Left colon (tissue), 2 donors: ENCODE measurements around the gene AQP10. TPM values are rescaled to one million over a fixed set of nuclear protein-coding genes. Genes with fewer than 3 reads are reported as not detected.
A peak's percentile ranks its signal among the peaks of the same experiment; 100 is the strongest.
"Not testable (repeated sequence)": the region's sequence is repeated elsewhere in the genome, so short reads cannot be mapped to it uniquely, and the experiment has no call there.

ENCODE experiments used
- ATAC-seq: fragments of 200-7000 bp; cut with Tn5 transposase; one replicate; pipeline ENCODE4 v1.9.1; 2020; ENCODE audit warnings: mild to moderate bottlenecking, moderate library complexity
- DNase-seq, 2 donors: peaks; one replicate each; pipeline ENCODE4 v3.0.0-alpha.2; 2020
- intact Hi-C, 2 donors: fragments of 100-400 bp; cut with DNase I in 1 of 2; cut with micrococcal nuclease in 1 of 2; formaldehyde crosslinking; loops; one replicate each; pipeline versions ENCODE4 v1.11.2 to v1.14.0; 2022; cut with DNase I, micrococcal nuclease
- long read RNA-seq: library from polyadenylated mRNA; unstranded; transcript quantifications from one replicate; pipeline ENCODE4 v2.0.0, GENCODE V29; 2021
- total RNA-seq, 2 donors: library from RNA; stranded (reverse); fragmentation: NEBNext Ultra II Directional; extraction: Animal tissue kit (Norgen Biotek cat#: 25700); gene quantifications; one replicate each; pipeline ENCODE4 v1.2.1, GENCODE V29; 2021
- donor health status: DM: no; HTN: no; CAD: no.
- donor health status: DM: yes; HTN: yes; CAD: no.

Gene AQP10, protein sequence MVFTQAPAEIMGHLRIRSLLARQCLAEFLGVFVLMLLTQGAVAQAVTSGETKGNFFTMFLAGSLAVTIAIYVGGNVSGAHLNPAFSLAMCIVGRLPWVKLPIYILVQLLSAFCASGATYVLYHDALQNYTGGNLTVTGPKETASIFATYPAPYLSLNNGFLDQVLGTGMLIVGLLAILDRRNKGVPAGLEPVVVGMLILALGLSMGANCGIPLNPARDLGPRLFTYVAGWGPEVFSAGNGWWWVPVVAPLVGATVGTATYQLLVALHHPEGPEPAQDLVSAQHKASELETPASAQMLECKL
- not detected for total RNA-seq
- long read RNA-seq: 0 reads

DNA sequence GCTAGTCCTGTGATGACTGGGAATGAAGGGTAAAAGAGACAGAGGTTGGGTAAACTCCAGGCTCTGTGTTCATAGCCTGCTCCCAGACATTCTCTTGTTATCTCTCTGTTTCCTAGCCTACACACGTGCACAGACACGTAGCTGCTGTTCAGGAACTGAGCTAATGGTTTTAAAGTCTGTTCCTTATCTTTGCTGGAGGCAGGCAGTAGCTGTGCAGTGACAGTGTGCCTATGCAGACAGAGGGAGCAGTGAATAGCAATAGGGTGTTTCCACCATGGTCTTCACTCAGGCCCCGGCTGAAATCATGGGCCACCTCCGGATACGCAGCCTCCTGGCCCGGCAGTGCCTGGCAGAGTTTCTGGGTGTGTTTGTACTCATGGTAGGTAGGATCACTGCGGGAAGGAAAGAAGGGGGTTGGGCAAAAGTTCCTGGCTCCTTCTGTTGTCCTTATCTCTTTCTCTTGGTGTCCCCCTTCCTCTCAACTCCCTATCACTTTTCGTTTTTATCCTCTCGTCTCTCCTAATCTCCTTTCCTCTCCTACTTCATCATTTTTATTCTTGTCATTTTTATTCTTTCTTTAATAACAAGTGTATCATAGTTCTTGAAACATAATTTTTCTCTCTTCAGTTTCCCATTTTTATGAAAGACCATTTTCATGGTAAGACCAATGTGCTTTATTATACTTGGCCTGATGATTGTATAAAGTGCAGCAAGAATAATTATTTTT lies at the start of gene AQP10:
AQP10 (plus strand) TSS at position 212 of the 727 bp plus-strand sequence; CDS start at position 275, 63 bp downstream.
- intact Hi-C loops: no loop called here
- peak; percentile 86 for ATAC-seq
- DNase-seq: no peak

DNA sequence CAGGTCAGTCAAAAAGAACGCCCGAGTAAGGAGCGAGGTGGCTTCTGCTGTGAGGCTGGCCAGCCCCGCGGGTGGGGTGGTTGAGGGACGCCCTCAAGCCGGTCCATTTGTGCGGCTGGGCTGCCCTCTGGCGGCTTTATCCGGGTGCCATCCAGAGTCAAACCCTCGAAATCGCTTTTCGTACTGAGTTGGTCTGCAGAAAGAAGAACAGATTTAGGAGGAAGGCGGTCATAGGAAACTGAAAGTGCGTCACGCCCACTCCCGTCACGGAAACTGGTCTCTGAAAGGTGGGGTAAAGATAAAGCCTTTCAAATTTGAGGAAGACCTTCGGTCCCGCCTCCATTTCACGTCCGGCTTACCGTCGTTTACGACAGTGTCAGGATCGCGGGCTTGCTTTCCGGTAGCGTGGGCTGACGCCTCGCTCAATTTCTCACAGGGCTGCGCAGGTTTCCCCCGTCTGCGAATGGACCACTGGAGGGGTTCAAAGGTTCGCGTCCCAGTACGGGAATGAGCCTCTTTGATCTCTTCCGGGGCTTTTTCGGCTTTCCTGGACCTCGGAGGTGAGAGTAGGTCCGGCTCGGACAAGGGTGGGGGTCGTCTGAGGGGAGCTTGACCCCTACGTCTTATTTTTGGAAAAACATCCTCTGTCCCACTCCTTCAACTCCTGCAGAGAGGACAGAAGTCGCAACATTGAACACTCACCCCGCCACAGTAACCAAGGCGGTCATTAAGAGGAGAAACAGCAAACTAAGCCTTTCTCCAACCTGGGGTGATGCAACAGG lies 48.5 kb upstream of the AQP10 start, which contains the start of gene HAX1:
HAX1 (plus strand) TSS at position 413 of the 782 bp plus-strand sequence; CDS start at position 508, 95 bp downstream.
- ATAC-seq (peak; percentile 90), DNase-seq (peak; percentile 96)
- intact Hi-C loops: no loop called here

DNA sequence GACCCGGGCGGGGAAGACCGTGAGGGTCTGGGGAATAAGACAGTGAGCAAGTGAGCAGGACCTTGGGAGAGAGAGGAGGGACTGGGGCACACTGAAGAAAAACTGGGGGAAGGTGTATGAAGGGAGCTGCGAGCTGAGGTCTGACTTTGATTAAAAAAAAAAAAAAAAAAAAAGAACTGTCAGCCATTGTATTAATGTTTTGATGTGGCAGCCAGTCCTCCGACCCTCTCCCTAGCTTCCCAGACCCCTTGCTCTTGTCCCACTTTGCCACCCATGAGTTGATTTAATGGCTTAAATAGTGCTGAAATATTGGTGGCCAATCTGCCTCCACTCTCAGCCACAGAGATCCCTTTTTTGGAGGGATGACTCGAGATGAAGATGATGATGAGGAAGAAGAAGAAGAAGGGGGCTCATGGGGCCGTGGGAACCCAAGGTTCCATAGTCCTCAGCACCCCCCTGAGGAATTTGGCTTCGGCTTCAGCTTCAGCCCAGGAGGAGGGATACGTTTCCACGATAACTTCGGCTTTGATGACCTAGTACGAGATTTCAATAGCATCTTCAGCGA lies 47.8 kb upstream of the AQP10 start:
- no peak for ATAC-seq
- DNase-seq: no peak
- intact Hi-C loops: no loop called here

DNA sequence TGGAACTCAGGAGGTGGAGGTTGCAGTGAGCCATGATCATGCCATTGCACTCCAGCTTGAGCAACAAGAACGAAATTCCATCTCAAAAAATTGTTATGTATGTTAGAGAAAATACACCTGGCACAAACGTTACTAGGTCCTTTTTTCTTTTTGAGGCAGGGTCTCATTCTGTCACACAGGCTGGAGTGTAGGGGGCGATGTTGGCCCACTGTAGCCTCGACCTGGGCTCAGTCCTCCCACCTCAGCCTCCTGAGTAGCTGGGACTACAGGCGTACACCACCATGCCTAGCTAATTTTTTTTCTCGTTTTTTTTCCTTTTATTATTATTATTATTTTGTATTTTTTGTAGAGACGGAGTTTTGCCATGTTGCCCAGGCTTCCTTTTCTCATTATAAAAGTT lies 44.1 kb upstream of the AQP10 start:
- intact Hi-C loops: no loop called here
- ATAC-seq (no peak), DNase-seq (no peak)

DNA sequence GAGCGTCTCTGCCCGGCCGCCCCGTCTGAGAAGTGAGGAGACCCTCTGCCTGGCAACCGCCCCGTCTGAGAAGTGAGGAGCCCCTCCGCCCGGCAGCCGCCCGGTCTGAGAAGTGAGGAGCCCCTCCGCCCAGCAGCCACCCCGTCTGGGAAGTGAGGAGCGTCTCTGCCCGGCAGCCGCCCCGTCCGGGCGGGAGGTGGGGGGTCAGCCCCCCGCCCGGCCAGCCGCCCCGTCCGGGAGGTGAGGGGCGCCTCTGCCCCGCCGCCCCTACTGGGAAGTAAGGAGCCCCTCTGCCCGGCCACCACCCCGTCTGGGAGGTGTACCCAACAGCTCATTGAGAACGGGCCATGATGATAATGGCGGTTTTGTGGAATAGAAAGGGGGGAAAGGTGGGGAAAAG lies 33.3 kb upstream of the AQP10 start:
- intact Hi-C loops, DNase-seq, ATAC-seq: not testable (repeated sequence)

DNA sequence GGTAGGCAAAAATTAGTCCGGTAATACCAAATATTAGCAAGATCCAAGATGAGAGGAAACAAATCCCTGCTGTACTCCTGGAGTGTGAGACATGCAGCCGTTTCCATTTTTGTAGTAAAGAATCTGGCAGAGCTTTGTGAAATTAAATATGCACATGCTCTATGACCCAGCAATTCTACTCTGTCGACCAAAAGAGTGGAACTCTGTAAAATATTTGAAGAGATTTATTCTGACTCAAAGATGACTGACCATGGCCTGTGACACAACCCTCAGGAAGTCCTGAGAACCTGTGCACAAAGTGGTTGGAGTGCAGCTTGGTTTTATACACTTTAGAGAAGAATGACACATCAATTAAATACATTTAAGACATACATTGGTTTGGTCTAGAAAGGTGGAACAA lies 32.2 kb upstream of the AQP10 start:
- no peak for DNase-seq
- intact Hi-C loops: no loop called here
- no peak for ATAC-seq

DNA sequence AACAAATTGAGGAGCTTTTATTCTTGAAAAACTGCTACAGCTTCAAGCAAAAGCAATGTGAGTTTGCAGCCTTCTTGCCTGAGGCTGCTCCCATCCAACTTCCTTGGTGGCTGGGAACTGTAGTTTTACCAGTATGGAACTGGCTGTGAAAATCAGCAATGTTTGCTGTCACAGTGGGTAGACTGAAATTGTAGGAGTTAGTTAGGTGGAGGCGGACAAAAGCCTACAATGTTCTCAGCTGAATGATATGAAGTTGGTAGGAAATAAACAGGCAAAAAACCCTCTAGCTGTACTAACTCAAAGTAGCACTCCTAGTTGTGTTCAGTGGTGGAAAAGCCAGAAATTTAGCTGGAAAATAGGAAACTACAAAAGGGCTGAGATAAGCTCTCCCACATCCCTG lies 30.0 kb upstream of the AQP10 start:
- no peak for ATAC-seq
- DNase-seq: no peak
- intact Hi-C loops: no loop called here

DNA sequence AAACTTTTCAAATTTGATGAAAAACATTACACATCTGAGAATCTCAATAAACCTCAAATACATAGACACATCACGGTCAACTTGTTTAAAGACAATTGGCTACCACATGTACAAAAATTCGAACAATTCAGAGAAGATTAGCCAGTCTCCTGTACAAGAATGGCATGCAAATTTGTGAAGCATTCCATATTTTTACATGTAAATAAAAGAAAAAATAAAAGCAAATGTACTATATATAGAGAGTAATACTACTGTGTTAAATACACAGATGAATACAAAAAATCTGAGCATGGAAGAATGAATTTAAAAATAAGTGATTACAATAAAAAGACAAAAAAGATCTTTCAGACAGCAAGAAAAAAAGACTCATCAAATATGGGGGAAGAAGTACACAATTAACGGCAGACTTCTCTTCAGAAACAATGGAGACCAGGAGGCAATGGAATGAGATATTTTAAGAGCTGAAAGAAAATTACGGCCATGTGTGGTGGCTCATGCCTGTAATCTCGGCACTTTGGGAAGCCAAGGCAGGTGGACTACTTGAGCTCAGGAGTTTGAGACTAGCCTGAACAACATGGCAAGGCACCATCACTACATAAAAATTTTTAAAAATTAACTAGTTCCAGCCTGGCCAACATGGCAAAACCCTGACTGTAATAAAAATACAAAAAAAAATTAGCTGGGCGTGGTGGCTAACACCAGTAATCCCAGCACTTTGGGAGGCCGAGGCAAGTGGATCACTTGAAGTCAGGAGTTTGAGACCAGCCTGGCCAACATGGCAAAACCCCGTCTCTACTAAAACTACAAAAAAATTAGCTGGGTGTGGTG lies 25.3 kb upstream of the AQP10 start:
- intact Hi-C loops: no loop called here
- DNase-seq: no peak
- ATAC-seq: no peak

DNA sequence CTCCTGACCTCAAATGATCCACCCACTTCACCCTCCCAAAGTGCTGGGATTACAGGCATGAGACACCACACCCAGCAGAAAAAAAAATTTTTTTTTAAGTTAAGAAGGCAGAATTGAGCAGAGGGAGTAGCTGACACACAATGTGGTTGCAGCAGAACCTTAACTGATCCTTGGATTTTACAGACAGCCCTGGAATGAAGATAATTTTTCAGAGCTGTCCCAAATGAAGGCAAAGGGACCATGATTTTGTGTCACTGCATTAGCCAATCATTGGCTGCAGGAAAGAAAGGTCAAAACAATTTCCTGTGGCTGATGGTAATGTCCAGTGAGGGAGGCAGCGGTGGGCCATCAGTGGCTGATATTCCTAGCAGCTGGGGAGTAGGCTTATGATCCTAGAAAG lies 19.3 kb upstream of the AQP10 start:
- intact Hi-C loops: no loop called here
- ATAC-seq: no peak
- no peak for DNase-seq

DNA sequence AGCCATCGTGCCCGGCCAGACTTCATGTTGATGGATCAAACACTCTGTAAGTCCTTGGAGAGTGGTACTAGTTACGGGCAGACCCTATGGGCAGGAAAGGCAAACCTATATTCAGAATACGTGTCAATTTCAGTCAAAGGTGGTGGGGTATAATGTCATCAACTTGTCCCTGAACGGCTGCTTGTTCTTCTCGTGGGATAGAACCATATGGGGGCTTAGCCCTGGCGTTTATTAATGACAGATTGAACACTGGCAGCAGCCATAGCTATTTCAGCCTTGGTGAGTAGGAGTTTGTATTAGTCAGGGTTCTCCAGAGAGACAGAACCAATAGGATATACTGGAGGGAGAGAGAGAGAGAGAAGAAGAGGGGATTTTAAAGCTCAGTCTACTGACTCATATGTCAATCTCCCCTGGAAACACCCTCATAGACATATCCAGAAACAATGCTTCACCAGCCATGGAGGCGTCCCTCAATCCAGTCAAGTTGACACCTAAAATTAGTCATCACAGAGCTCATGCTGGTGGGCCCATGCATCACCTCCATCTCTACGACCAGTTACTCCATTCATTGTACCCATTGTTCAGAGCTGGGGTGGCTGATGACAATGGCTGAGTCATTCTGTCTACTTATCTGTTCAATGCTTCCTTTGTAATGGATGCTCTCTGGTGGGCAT lies 16.1 kb upstream of the AQP10 start:
- intact Hi-C loops: no loop called here
- DNase-seq (no peak), ATAC-seq (no peak)

DNA sequence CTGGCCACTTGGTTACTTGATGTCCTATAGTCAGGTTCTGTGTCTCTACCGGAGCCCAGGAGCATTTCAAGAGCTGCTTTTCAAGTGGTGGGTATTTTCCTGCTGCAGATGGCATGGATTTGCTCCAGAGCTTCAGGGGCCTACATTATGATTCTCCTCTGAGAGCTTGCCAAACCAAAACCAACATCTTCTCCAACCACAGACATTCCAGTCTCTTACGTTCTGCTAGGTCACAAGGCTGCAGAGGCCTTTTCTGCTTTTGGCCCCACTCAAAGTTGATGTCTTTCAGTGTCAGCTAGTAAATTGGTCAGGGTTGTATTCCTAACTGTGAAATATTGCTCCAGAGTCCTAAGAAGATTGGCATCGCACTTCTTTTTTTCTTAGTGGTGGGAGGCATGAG lies 14.7 kb upstream of the AQP10 start:
- intact Hi-C loops: no loop called here
- DNase-seq (no peak), ATAC-seq (no peak)

DNA sequence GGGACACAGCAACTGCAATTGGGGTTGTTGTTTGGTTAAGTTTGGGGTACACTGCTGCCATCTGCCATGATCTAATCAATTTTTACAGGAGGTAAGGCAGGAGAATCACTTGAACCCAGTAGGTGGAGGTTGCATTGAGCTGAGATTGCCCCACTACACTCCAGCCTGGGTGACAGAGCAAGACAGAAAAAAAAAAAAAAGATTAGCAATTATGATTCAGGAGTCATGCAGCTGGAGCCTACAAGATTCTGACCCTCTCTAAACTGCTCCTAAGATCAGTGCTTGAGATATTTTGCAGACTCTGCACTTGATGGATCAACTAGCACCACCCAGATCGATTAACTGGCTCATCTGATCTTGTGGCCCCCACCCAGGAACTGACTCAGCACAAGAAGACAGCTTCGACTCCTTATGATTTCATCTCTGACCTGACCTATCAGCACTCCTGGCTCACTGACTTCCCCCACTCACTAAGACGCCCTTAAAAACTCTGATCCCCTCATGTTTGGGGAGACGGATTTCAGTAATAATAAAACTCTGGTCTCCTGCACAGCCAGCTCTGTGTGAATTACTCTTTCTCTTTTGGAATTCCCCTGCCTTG lies 13.1 kb upstream of the AQP10 start:
- intact Hi-C loops, DNase-seq, ATAC-seq: not testable (repeated sequence)

DNA sequence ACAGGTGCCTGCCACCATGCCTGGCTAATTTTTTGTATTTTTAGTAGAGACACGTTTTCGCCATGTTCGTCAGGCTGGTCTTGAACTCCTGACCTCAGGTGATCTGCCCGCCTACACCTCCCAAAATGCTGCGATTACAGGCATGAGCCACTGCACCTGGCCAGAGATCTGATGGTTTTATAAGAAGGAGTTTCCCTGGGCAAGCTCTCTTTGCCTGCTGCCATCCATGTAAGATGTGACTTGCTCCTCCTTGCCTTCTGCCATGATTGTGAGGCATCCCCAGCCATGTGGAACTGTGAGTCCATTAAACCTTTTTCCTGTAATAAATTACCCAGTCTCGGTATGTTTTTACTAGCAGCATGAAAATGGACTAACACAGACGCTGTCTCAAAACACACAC lies 11.8 kb upstream of the AQP10 start:
- intact Hi-C loops, DNase-seq, ATAC-seq: not testable (repeated sequence)

DNA sequence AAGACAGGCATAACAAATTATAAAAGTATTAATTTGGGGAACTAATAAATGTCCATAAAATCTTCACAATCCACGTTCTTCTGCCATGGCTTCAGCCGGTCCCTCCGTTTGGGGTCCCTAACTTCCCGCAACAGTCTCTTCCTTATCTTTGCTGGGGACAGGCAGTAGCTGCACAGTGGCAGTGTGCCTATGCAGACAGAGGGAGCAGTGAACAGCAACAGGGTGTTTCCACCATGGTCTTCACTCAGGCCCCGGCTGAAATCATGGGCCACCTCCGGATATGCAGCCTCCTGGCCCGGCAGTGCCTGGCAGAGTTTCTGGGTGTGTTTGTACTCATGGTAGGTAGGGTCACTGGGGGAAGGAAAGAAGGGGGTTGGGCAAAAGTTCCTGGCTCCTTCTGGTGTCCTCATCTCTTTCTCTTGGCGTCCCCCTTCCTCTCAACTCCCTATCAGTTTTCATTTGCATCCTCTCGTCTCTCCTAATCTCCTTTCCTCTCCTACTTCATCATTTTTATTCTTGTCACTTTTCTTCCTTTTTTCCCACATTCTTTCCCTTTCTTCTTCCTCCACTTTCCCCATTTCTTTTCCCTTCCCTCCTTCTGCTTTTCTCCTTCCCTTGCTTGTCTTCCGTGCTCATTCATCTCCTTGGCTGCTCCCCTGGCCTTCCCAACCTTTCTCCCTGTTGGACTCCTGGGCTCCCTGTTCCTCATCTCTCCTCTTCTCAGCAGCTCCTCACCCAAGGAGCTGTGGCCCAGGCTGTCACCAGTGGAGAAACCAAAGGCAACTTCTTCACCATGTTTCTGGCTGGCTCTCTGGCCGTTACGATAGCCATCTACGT lies 8.4 kb upstream of the AQP10 start:
- DNase-seq, ATAC-seq, intact Hi-C loops: not testable (repeated sequence)

DNA sequence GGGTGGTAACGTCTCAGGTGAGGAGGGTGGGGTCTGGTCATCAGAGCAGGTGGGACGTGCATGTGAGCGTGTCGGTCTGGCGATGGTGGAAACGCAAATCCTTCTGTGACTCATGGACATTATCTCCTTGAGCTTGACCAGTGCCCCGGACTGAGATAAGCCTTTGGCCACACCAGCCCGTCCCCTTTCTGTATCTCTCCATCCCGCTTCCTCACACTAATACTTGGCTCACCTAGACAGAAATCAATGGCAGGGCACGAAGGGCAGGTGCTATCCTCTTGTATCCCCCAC lies 7.9 kb upstream of the AQP10 start:
- intact Hi-C loops: no loop called here
- DNase-seq (no peak), ATAC-seq (no peak)

DNA sequence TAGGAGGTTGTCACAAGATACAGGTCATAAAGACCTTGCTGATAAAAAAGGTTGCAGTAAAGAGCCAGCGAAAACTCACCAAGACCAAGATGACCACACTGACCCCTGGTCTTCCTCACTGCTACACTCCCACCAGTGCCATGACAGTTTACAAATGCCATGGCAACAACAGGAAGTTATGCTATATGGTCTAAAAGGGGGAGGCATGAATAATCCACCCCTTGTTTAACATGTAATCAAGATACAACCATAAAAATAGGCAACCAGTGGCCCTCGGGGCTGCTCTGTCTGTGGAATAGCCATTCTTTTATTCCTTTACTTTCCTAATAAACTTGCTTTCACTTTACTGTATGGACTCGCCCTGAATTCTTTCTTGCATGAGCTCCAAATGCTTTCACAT lies 6.7 kb upstream of the AQP10 start:
- DNase-seq, ATAC-seq, intact Hi-C loops: not testable (repeated sequence)

DNA sequence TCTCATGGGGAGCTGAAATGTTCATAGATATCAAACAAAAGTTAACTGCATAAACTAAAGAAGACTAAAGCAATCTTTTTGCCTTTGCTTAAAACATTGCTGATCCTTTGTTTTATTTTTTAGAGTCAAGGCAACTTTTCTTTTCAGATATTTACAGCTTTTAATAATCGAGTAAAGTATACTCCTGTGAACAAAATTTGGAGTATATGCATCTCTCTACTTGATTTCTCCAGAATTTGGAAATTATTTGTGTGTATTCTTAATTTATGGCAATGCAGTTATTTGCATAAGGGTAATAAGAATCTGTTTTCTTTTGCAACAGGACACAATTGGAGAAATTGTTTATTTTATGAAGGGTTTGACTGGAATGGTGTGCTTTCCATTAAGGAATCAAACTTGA lies 4.2 kb upstream of the AQP10 start:
- DNase-seq: no peak
- no peak for ATAC-seq
- intact Hi-C loops: no loop called here
